ENCODE results near the gene OSBPL7.

OSBPL7 gene

DNA sequence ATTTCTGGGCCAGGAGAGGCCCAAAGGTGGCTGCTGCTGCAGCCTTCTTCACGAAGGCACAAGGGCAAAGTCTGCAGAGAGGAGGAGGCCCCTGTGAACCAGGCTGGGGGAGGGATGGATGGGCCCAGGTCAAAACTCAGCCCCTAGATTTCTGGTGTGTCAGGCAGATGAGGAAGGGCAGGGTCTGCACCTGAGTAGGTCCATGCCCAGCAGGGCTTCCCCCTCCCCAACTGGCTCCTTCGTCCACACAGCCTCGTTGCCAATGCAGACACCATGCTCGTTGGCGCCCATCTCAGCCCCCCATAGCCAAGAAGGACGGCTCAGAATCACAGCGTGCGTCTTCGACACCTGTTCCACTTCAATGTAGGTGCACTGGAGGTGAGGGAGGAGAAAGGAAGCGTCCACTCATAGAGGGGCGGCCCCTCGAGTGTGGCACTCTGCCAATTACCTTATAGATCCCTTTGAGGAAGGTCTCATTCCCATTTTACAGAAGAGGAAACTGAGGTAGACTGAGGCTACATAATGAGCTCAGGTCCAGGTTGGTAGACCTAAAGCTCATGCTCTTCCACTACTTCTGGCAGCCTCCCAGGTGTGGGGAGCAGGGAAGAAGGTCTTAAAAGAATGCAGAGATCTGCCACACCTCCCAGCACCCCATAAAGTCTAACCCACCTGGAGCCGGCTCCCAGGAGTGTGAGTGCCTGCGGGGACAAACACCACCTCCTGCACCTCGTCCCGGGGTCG, 18.6 kb upstream of the OSBPL7 start:
- Histone ChIP-seq H3K4me3 (ENCODE audit: low read depth, low read length) (peak overlapping the region; percentile 82), H3K4me1 (ENCODE audit: control insufficient read depth, insufficient read depth, low read length) (no peaks in the 10 kb centered on the region; the same call in 1 of the 2 replicates), H3K9me3 (ENCODE audit: control insufficient read depth, insufficient read depth, low read depth, low read length) (no peaks in the 10 kb centered on the region), H3K27ac (ENCODE audit: extremely low read depth, low read depth, low read length) (peak overlapping the region; percentile 24; the same call in 1 of the 2 replicates), H3K36me3 (ENCODE audit: control insufficient read depth in 2 of 2, insufficient read depth in 1 of 2, low read length in 2 of 2) (peaks cover 0 to 44% of the 10 kb centered on the region in 2 experiments; a peak in 1 of 3 replicates)
- ChIA-PET CTCF (interaction anchor here (0.6 to 19.4 kb wide), 18 partner anchors 9 to 770 kb away, joined by 3 to 837 read pairs (median 6); partner anchors contain the start of genes CDK5RAP3, LRRC46, MRPL10 and OSBPL7), POLR2A (interaction anchor here (0.7 to 2.6 kb wide), 10 partner anchors 9 to 208 kb away, joined by 3 to 35 read pairs (median 8); partner anchors contain the start of genes CDK5RAP3, LRRC46, MRPL10 and NFE2L1)
- TF ChIP-seq SP2 (tag by site-specific recombination; IDR thresholded peaks at IDR 0.05) (no peak), SCRT2 (tag by site-specific recombination; IDR thresholded peaks at IDR 0.05) (peak; percentile 55), ZNF76 (tag by site-specific recombination; IDR thresholded peaks at IDR 0.05; ENCODE audit: borderline replicate concordance, low read depth) (peak; percentile 82), ZNF48 (tag by site-specific recombination; IDR thresholded peaks at IDR 0.05) (no peak)

DNA sequence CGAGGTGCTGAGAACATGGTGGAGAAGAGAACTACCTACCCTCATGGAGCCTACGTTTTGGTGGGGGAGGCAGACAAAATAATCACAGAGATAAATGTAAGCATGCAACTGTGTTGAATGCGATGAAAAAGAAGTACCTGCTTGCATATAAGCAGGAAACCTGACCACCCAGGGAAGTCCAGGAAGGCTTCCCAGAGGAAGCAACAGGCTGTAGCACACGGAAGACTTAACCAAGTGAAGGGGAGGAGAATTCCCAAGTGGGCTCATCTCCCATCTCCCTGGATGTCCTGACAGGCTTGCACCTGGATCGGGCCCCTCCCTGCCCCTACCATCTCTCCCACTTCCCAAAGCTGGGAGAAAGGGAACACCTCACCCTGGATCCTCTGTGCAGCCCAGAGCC, 17.5 kb upstream of the OSBPL7 start:
- ChIA-PET CTCF (interaction anchor here (0.7 to 19.4 kb wide), 3 partner anchors 17 to 132 kb away, joined by 4 to 837 read pairs (median 5); partner anchors contain the start of genes CDK5RAP3, OSBPL7 and SP2), POLR2A (interaction anchor here (1.0 to 2.6 kb wide), 2 partner anchors 7 to 56 kb away, joined by 4 to 27 read pairs; partner anchors contain the start of genes LRRC46, MRPL10 and SP2)
- H3K27ac ChIP-seq (ENCODE audit: extremely low read depth, low read depth, low read length) = no peak overlapping the region

GRCh38 chr17:47838636-47839035, 17.0 kb upstream of the OSBPL7 start:
- Histone ChIP-seq H3K27ac (ENCODE audit: extremely low read depth, low read depth, low read length) (no peak overlapping the region), H3K36me3 (ENCODE audit: control insufficient read depth in 2 of 2, insufficient read depth in 1 of 2, low read length in 2 of 2) (peaks cover 0 to 47% of the 10 kb centered on the region in 2 experiments; a peak in 1 of 3 replicates), H3K4me1 (ENCODE audit: control insufficient read depth, insufficient read depth, low read length) (no peaks in the 10 kb centered on the region; the same call in 1 of the 2 replicates), H3K4me3 (ENCODE audit: low read depth, low read length) (no peak overlapping the region), H3K9me3 (ENCODE audit: control insufficient read depth, insufficient read depth, low read depth, low read length) (no peaks in the 10 kb centered on the region)
- CTCF ChIA-PET = interaction anchor here (1.7 to 19.4 kb wide), 2 partner anchors 48 to 132 kb away, joined by 5 to 837 read pairs; partner anchors contain the start of genes CDK5RAP3 and SP2
- TF ChIP-seq ZNF670 (tag by site-specific recombination; IDR thresholded peaks at IDR 0.05; ENCODE audit: low read depth) (no peak), ZNF768 (tag by site-specific recombination; IDR thresholded peaks at IDR 0.05) (no peak), ZNF146 (tag by site-specific recombination; IDR thresholded peaks at IDR 0.05) (no peak), ZNF239 (tag by site-specific recombination; IDR thresholded peaks at IDR 0.05) (no peak), ZNF558 (tag by site-specific recombination; IDR thresholded peaks at IDR 0.05) (no peak), ZNF184 (tag by site-specific recombination; IDR thresholded peaks at IDR 0.05) (no peak), ZNF639 (tag by site-specific recombination; IDR thresholded peaks at IDR 0.05) (no peak), ZNF138 (tag by site-specific recombination; IDR thresholded peaks at IDR 0.05; ENCODE audit: borderline replicate concordance) (no peak), SALL2 (tag by site-specific recombination; IDR thresholded peaks at IDR 0.05; ENCODE audit: borderline replicate concordance) (no peak), GFI1B (tag by site-specific recombination; IDR thresholded peaks at IDR 0.05) (no peak)
- TF ChIP-seq, protein P1, sequence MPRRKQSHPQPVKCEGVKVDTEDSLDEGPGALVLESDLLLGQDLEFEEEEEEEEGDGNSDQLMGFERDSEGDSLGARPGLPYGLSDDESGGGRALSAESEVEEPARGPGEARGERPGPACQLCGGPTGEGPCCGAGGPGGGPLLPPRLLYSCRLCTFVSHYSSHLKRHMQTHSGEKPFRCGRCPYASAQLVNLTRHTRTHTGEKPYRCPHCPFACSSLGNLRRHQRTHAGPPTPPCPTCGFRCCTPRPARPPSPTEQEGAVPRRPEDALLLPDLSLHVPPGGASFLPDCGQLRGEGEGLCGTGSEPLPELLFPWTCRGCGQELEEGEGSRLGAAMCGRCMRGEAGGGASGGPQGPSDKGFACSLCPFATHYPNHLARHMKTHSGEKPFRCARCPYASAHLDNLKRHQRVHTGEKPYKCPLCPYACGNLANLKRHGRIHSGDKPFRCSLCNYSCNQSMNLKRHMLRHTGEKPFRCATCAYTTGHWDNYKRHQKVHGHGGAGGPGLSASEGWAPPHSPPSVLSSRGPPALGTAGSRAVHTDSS (tag by site-specific recombination; IDR thresholded peaks at IDR 0.05) = no peak
- TF ChIP-seq, protein P2, sequence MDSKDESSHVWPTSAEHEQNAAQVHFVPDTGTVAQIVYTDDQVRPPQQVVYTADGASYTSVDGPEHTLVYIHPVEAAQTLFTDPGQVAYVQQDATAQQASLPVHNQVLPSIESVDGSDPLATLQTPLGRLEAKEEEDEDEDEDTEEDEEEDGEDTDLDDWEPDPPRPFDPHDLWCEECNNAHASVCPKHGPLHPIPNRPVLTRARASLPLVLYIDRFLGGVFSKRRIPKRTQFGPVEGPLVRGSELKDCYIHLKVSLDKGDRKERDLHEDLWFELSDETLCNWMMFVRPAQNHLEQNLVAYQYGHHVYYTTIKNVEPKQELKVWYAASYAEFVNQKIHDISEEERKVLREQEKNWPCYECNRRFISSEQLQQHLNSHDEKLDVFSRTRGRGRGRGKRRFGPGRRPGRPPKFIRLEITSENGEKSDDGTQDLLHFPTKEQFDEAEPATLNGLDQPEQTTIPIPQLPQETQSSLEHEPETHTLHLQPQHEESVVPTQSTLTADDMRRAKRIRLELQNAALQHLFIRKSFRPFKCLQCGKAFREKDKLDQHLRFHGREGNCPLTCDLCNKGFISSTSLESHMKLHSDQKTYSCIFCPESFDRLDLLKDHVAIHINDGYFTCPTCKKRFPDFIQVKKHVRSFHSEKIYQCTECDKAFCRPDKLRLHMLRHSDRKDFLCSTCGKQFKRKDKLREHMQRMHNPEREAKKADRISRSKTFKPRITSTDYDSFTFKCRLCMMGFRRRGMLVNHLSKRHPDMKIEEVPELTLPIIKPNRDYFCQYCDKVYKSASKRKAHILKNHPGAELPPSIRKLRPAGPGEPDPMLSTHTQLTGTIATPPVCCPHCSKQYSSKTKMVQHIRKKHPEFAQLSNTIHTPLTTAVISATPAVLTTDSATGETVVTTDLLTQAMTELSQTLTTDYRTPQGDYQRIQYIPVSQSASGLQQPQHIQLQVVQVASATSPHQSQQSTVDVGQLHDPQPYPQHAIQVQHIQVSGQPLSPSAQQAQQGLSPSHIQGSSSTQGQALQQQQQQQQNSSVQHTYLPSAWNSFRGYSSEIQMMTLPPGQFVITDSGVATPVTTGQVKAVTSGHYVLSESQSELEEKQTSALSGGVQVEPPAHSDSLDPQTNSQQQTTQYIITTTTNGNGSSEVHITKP (tag by site-specific recombination; IDR thresholded peaks at IDR 0.05) = no peak
- POLR2A ChIA-PET = interaction anchor here (1.0 to 1.2 kb wide), 2 partner anchors 55 to 57 kb away, joined by 4 read pairs; partner anchors contain the start of gene SP2

More for the DNA sequence above, 17.5 kb upstream of the OSBPL7 start:
- Histone ChIP-seq H3K36me3 (ENCODE audit: control insufficient read depth in 2 of 2, insufficient read depth in 1 of 2, low read length in 2 of 2) (peaks cover 0 to 47% of the 10 kb centered on the region in 2 experiments; a peak in 1 of 3 replicates), H3K4me1 (ENCODE audit: control insufficient read depth, insufficient read depth, low read length) (no peaks in the 10 kb centered on the region; the same call in 1 of the 2 replicates), H3K4me3 (ENCODE audit: low read depth, low read length) (no peak overlapping the region), H3K9me3 (ENCODE audit: control insufficient read depth, insufficient read depth, low read depth, low read length) (no peaks in the 10 kb centered on the region)
- TF ChIP-seq ZNF660 (tag by site-specific recombination; IDR thresholded peaks at IDR 0.05) (no peak), SCRT2 (tag by site-specific recombination; IDR thresholded peaks at IDR 0.05) (peak; percentile 59; the same call in 1 of the 2 replicates), ZBTB21 (tag by site-specific recombination; IDR thresholded peaks at IDR 0.05) (no peak), ZNF623 (tag by site-specific recombination; IDR thresholded peaks at IDR 0.05) (no peak)

Data from HEK293 (cell line).